HEK293 (cell line): ENCODE measurements around the gene USP21.
A peak's percentile ranks its signal among the peaks of the same experiment; 100 is the strongest.

Source experiments
- GLIS1 ChIP-seq: fragments of 450-650 bp; formaldehyde crosslinking; IDR thresholded peaks from 2 replicates; pipeline ENCODE4 v1.5.1; 2016; ENCODE audit warnings: missing biosample characterization, missing genetic modification characterization
- HOXA7 ChIP-seq: sonication (generic); formaldehyde crosslinking; IDR thresholded peaks from 2 replicates; pipeline ENCODE4 v1.8.1; 2022; ENCODE audit warnings: missing genetic modification reagents, borderline replicate concordance
- KLF1 ChIP-seq: fragments of 450-650 bp; formaldehyde crosslinking; IDR thresholded peaks from 2 replicates; pipeline ENCODE4 v1.5.1; 2016; ENCODE audit warnings: missing biosample characterization, missing genetic modification characterization
- KLF10 ChIP-seq: fragments of 450-650 bp; IDR thresholded peaks from 2 replicates; pipeline ENCODE4 v1.5.1; 2018; ENCODE audit warnings: missing biosample characterization, mild to moderate bottlenecking, missing genetic modification characterization
- KLF7 ChIP-seq: fragments of 450-650 bp; formaldehyde crosslinking; IDR thresholded peaks from 2 replicates; pipeline ENCODE4 v1.5.1; 2016; ENCODE audit warnings: missing biosample characterization, missing genetic modification characterization, borderline replicate concordance
- MEIS1 ChIP-seq: sonication (generic); formaldehyde crosslinking; IDR thresholded peaks from 2 replicates; pipeline ENCODE4 v1.8.1; 2022; ENCODE audit warnings: missing genetic modification reagents, mild to moderate bottlenecking, borderline replicate concordance
- ZFP41 ChIP-seq: fragments of 450-650 bp; formaldehyde crosslinking; IDR thresholded peaks from 2 replicates; pipeline ENCODE4 v1.5.1; 2016; ENCODE audit warnings: missing biosample characterization, missing genetic modification characterization, borderline replicate concordance
- ZNF10 ChIP-seq: fragments of 450-650 bp; formaldehyde crosslinking; IDR thresholded peaks from 2 replicates; pipeline ENCODE4 v1.5.1; 2017; ENCODE audit warnings: missing biosample characterization, missing genetic modification characterization
- ZNF112 ChIP-seq: fragments of 450-650 bp; formaldehyde crosslinking; IDR thresholded peaks from 2 replicates; pipeline ENCODE4 v1.5.0; 2017; ENCODE audit warnings: missing biosample characterization, missing genetic modification characterization
- ZNF138 ChIP-seq: fragments of 450-650 bp; formaldehyde crosslinking; IDR thresholded peaks from 2 replicates; pipeline ENCODE4 v1.5.1; 2016; ENCODE audit warnings: missing biosample characterization, missing genetic modification characterization, borderline replicate concordance
- ZNF140 ChIP-seq: fragments of 450-650 bp; formaldehyde crosslinking; IDR thresholded peaks from 2 replicates; pipeline ENCODE4 v1.5.1; 2016; ENCODE audit warnings: missing biosample characterization, missing genetic modification characterization
- ZNF169 ChIP-seq: fragments of 450-650 bp; formaldehyde crosslinking; IDR thresholded peaks from 2 replicates; pipeline ENCODE4 v1.5.1; 2016; ENCODE audit warnings: missing biosample characterization, missing genetic modification characterization
- ZNF202 ChIP-seq: fragments of 450-650 bp; formaldehyde crosslinking; IDR thresholded peaks from 2 replicates; pipeline ENCODE4 v1.5.1; 2016; ENCODE audit warnings: missing biosample characterization, missing genetic modification characterization, borderline replicate concordance
- ZNF24 ChIP-seq: fragments of 450-650 bp; formaldehyde crosslinking; IDR thresholded peaks from 2 replicates; pipeline ENCODE4 v1.5.1; 2016; ENCODE audit warnings: missing biosample characterization, missing genetic modification characterization
- ZNF292 ChIP-seq: fragments of 450-650 bp; formaldehyde crosslinking; IDR thresholded peaks from 2 replicates; pipeline ENCODE4 v1.5.1; 2016; ENCODE audit warnings: low read depth, missing biosample characterization, missing genetic modification characterization, borderline replicate concordance
- ZNF324 ChIP-seq: fragments of 450-650 bp; formaldehyde crosslinking; IDR thresholded peaks from 2 replicates; pipeline ENCODE4 v1.5.1; 2016; ENCODE audit warnings: missing biosample characterization, missing genetic modification characterization
- ZNF350 ChIP-seq: fragments of 450-650 bp; formaldehyde crosslinking; IDR thresholded peaks from 2 replicates; pipeline ENCODE4 v1.5.0; 2017; ENCODE audit warnings: missing biosample characterization, mild to moderate bottlenecking, missing genetic modification characterization
- ZNF366 ChIP-seq: fragments of 450-650 bp; formaldehyde crosslinking; conservative IDR thresholded peaks from 2 replicates; pipeline ENCODE4 v1.5.1; 2016; ENCODE audit warnings: missing biosample characterization, missing genetic modification characterization
- ZNF394 ChIP-seq: fragments of 450-650 bp; formaldehyde crosslinking; IDR thresholded peaks from 2 replicates; pipeline ENCODE4 v1.5.1; 2016; ENCODE audit warnings: missing biosample characterization, missing genetic modification characterization, mild to moderate bottlenecking, moderate library complexity, borderline replicate concordance
- ZNF555 ChIP-seq: fragments of 450-650 bp; formaldehyde crosslinking; conservative IDR thresholded peaks from 2 replicates; pipeline ENCODE4 v1.5.1; 2017; ENCODE audit warnings: missing biosample characterization, mild to moderate bottlenecking, missing genetic modification characterization, inconsistent platforms
- ZNF561 ChIP-seq: fragments of 450-650 bp; IDR thresholded peaks from 2 replicates; pipeline ENCODE4 v1.5.1; 2018; ENCODE audit warnings: missing biosample characterization, missing genetic modification characterization, borderline replicate concordance
- ZNF571 ChIP-seq: fragments of 450-650 bp; formaldehyde crosslinking; IDR thresholded peaks from 2 replicates; pipeline ENCODE4 v1.5.0; 2017; ENCODE audit warnings: missing biosample characterization, missing genetic modification characterization
- ZNF585B ChIP-seq: fragments of 450-650 bp; formaldehyde crosslinking; IDR thresholded peaks from 2 replicates; pipeline ENCODE4 v1.5.1; 2016; ENCODE audit warnings: missing biosample characterization, missing genetic modification characterization
- ZNF596 ChIP-seq: fragments of 450-650 bp; IDR thresholded peaks from 2 replicates; pipeline ENCODE4 v1.5.0; 2018; ENCODE audit warnings: missing biosample characterization, mild to moderate bottlenecking, missing genetic modification characterization, moderate library complexity
- ZNF610 ChIP-seq: fragments of 450-650 bp; formaldehyde crosslinking; IDR thresholded peaks from 2 replicates; pipeline ENCODE4 v1.5.1; 2016; ENCODE audit warnings: missing biosample characterization, missing genetic modification characterization, borderline replicate concordance
- ZNF707 ChIP-seq: fragments of 450-650 bp; formaldehyde crosslinking; IDR thresholded peaks from 2 replicates; pipeline ENCODE4 v1.5.1; 2016; ENCODE audit warnings: missing biosample characterization, missing genetic modification characterization
- ZNF747 ChIP-seq: fragments of 450-650 bp; formaldehyde crosslinking; IDR thresholded peaks from 2 replicates; pipeline ENCODE4 v1.5.1; 2016; ENCODE audit warnings: missing biosample characterization, missing genetic modification characterization
- ZNF777 ChIP-seq: fragments of 450-650 bp; formaldehyde crosslinking; IDR thresholded peaks from 2 replicates; pipeline ENCODE4 v1.5.1; 2017; ENCODE audit warnings: missing biosample characterization, missing genetic modification characterization, borderline replicate concordance
- ZNF791 ChIP-seq: fragments of 450-650 bp; formaldehyde crosslinking; IDR thresholded peaks from 2 replicates; pipeline ENCODE4 v1.5.1; 2016; ENCODE audit warnings: missing biosample characterization, missing genetic modification characterization
- ZSCAN23 ChIP-seq: fragments of 450-650 bp; formaldehyde crosslinking; IDR thresholded peaks from 2 replicates; pipeline ENCODE4 v1.5.1; 2016; ENCODE audit warnings: missing biosample characterization, missing genetic modification characterization
- ZXDB ChIP-seq: fragments of 450-650 bp; formaldehyde crosslinking; IDR thresholded peaks from 2 replicates; pipeline ENCODE4 v1.5.1; 2016; ENCODE audit warnings: missing biosample characterization, missing genetic modification characterization
- TF ChIP-seq, protein P1 (sequence below): fragments of 450-650 bp; formaldehyde crosslinking; IDR thresholded peaks from 2 replicates; pipeline ENCODE4 v1.5.1; 2017; ENCODE audit warnings: missing biosample characterization, missing genetic modification characterization
- TF ChIP-seq, protein P2 (sequence below): fragments of 450-650 bp; formaldehyde crosslinking; IDR thresholded peaks from 2 replicates; pipeline ENCODE4 v1.5.1; 2016; ENCODE audit warnings: missing biosample characterization, missing genetic modification characterization
- TF ChIP-seq, protein P3 (sequence below): fragments of 450-650 bp; formaldehyde crosslinking; IDR thresholded peaks from 2 replicates; pipeline ENCODE4; 2016; ENCODE audit warnings: missing biosample characterization, missing genetic modification characterization
- TF ChIP-seq, protein P4 (sequence below): fragments of 450-650 bp; formaldehyde crosslinking; IDR thresholded peaks from 2 replicates; pipeline ENCODE4 v1.5.1; 2016; ENCODE audit warnings: missing biosample characterization, missing genetic modification characterization

USP21 gene

DNA sequence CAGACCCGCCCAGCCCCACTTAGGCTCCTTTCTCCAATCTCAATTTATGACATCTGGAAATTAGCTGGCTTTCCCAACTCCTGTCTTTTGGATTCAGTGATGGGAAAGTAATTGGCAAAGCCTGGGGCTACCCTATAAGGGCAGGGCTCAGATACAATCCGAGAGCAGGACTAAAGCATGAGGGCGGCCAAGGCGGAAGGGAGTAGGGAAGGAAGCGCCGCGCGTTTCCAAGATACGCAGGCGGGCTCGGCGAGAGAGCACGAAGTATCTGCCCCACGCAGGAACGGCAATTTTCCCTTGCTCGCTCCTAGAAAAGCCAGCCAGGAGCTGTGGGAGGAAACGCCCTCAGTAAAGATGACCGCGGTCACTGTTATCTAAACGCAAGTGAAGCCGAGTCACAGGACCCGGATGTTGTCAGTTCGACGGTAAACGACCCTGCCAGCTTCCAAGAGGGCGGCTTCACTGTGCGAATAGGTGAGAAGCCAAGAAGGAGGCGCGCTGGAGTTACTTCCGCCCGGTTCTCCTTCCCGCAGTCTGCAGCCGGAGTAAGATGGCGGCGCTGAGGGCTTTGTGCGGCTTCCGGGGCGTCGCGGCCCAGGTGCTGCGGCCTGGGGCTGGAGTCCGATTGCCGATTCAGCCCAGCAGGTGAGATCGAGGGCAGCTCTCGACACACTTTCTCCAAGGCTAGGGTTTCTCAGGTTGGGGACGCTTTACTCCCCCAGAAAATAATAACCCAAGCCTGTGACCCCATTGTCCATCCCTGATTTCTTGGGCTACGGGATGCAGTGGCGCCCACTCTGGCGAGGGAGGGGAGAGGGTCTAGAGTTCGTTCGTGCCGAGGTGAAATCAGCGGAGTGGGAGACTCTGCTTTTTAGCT is 42.8 kb downstream of the USP21 start, which contains the start of gene NDUFS2 (continued):
- TF ChIP-seq HOXA7 (CRISPR knock-in tag) (no peak), ZNF140 (no peak), KLF1 (tag by site-specific recombination) (0 out of 2 replicates have a peak, but pooled peaks have one; percentile 9), ZNF10 (no peak), ZNF571 (no peak), ZNF596 (peak; percentile 29; the same call in 1 of the 2 replicates), ZNF292 (no peak), ZFP41 (tag by site-specific recombination) (no peak), ZNF791 (no peak), ZNF585B (tag by site-specific recombination) (no peak), ZNF24 (tag by site-specific recombination) (no peak), ZNF112 (tag by site-specific recombination) (no peak), KLF10 (tag by site-specific recombination) (no peak), ZNF169 (tag by site-specific recombination) (no peak), ZNF747 (tag by site-specific recombination) (no peak), ZNF366 (tag by site-specific recombination) (0 out of 2 replicates have a peak, but pooled peaks have one; percentile 22), ZSCAN23 (tag by site-specific recombination) (no peak), ZNF707 (tag by site-specific recombination) (no peak), ZNF610 (tag by site-specific recombination) (no peak), ZNF350 (tag by site-specific recombination) (no peak), MEIS1 (CRISPR knock-in tag) (no peak), ZNF138 (tag by site-specific recombination) (no peak), ZNF394 (tag by site-specific recombination) (peak; percentile 31), ZXDB (tag by site-specific recombination) (peak; percentile 84), ZNF561 (tag by site-specific recombination) (no peak), KLF7 (tag by site-specific recombination) (peak; percentile 33; the same call in 1 of the 2 replicates), ZNF324 (tag by site-specific recombination) (peak; percentile 13; the same call in 1 of the 2 replicates), ZNF555 (tag by site-specific recombination) (no peak), ZNF777 (tag by site-specific recombination) (no peak), ZNF202 (no peak), GLIS1 (tag by site-specific recombination) (no peak)
- TF ChIP-seq, protein P1, sequence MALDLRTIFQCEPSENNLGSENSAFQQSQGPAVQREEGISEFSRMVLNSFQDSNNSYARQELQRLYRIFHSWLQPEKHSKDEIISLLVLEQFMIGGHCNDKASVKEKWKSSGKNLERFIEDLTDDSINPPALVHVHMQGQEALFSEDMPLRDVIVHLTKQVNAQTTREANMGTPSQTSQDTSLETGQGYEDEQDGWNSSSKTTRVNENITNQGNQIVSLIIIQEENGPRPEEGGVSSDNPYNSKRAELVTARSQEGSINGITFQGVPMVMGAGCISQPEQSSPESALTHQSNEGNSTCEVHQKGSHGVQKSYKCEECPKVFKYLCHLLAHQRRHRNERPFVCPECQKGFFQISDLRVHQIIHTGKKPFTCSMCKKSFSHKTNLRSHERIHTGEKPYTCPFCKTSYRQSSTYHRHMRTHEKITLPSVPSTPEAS (tag by site-specific recombination): no peak
- TF ChIP-seq, protein P2, sequence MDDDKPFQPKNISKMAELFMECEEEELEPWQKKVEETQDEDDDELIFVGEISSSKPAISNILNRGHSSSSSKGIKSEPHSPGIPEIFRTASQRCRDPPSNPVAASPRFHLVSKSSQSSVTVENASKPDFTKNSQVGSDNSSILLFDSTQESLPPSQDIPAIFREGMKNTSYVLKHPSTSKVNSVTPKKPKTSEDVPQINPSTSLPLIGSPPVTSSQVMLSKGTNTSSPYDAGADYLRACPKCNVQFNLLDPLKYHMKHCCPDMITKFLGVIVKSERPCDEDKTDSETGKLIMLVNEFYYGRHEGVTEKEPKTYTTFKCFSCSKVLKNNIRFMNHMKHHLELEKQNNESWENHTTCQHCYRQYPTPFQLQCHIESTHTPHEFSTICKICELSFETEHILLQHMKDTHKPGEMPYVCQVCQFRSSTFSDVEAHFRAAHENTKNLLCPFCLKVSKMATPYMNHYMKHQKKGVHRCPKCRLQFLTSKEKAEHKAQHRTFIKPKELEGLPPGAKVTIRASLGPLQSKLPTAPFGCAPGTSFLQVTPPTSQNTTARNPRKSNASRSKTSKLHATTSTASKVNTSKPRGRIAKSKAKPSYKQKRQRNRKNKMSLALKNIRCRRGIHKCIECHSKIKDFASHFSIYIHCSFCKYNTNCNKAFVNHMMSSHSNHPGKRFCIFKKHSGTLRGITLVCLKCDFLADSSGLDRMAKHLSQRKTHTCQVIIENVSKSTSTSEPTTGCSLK: no peak
- TF ChIP-seq, protein P3, sequence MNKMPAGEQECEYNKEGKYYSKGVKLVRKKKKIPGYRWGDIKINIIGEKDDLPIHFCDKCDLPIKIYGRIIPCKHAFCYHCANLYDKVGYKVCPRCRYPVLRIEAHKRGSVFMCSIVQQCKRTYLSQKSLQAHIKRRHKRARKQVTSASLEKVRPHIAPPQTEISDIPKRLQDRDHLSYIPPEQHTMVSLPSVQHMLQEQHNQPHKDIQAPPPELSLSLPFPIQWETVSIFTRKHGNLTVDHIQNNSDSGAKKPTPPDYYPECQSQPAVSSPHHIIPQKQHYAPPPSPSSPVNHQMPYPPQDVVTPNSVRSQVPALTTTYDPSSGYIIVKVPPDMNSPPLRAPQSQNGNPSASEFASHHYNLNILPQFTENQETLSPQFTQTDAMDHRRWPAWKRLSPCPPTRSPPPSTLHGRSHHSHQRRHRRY (tag by site-specific recombination): no peak
- TF ChIP-seq, protein P4, sequence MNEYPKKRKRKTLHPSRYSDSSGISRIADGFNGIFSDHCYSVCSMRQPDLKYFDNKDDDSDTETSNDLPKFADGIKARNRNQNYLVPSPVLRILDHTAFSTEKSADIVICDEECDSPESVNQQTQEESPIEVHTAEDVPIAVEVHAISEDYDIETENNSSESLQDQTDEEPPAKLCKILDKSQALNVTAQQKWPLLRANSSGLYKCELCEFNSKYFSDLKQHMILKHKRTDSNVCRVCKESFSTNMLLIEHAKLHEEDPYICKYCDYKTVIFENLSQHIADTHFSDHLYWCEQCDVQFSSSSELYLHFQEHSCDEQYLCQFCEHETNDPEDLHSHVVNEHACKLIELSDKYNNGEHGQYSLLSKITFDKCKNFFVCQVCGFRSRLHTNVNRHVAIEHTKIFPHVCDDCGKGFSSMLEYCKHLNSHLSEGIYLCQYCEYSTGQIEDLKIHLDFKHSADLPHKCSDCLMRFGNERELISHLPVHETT (tag by site-specific recombination): peak; percentile 73; the same call in 1 of the 2 replicates
